SJCRH30 (cell line): Measurements from ENCODE around the gene ZNF629. TPM values are rescaled to one million over a fixed set of nuclear protein-coding genes. Genes with fewer than 3 reads are reported as not detected.
"Not testable (repeated sequence)": the region's sequence is repeated elsewhere in the genome, so short reads cannot be mapped to it uniquely, and the experiment has no call there.

Experiments used
- DNase-seq, 2 experiments: peaks; one replicate each; pipeline ENCODE4 v3.0.0-alpha.2; 2015 to 2020
- H3K27ac ChIP-seq: fragments of 250-450 bp; sonication (Bioruptor Pico); 2 replicates; pipeline ENCODE4 v1.5.1; 2020; ENCODE audit warnings: mild to moderate bottlenecking, moderate library complexity
- H3K27me3 ChIP-seq: fragments of 250-450 bp; sonication (Bioruptor Pico); 2 replicates; pipeline ENCODE4 v1.5.1; 2020; ENCODE audit warnings: mild to moderate bottlenecking, moderate library complexity
- H3K36me3 ChIP-seq: fragments of 250-450 bp; sonication (Bioruptor Pico); 2 replicates; pipeline ENCODE4 v1.5.1; 2020; ENCODE audit warnings: mild to moderate bottlenecking, moderate library complexity
- H3K4me1 ChIP-seq: fragments of 250-450 bp; sonication (Bioruptor Pico); 2 replicates; pipeline ENCODE4 v1.5.1; 2020; ENCODE audit warnings: mild to moderate bottlenecking, moderate library complexity
- H3K4me3 ChIP-seq: fragments of 250-450 bp; sonication (Bioruptor Pico); 2 replicates; pipeline ENCODE4 v1.5.1; 2020; ENCODE audit warnings: mild to moderate bottlenecking, moderate library complexity
- H3K9me3 ChIP-seq: fragments of 250-450 bp; sonication (Bioruptor Pico); replicated peaks from 2 replicates; pipeline ENCODE4 v1.5.1; 2020; ENCODE audit warnings: mild to moderate bottlenecking, moderate library complexity
- total RNA-seq: library from RNA; depleted of rRNA; stranded (reverse); fragments of >200 nt; shearing (Covaris generic); gene quantifications from 2 replicates; pipeline ENCODE4 v1.2.3, GENCODE V29; 2014; rRNA removed

Gene ZNF629
- 28.6 and 29.8 TPM in 2 replicates for total RNA-seq

- peak; percentile 87 to 92 for DNase-seq
- Histone ChIP-seq H3K27me3 (no peaks in the 10 kb centered on the region), H3K27ac (peak within 1 kb of the TSS; percentile 66), H3K4me3 (peak within 1 kb of the TSS; percentile 97), H3K9me3 (no peaks in the 10 kb centered on the region), H3K36me3 (peaks cover 20% of the 10 kb centered on the region), H3K4me1 (peaks cover 4% of the 10 kb centered on the region; the same call in 1 of the 2 replicates)
These were observed at the start of gene ZNF629 for GRCh38 chr16:30786936-30787612. TSS of gene ZNF629 (minus strand) at chr16:30787205. CDS start at chr16:30784482, 2,723 bp downstream.

DNA sequence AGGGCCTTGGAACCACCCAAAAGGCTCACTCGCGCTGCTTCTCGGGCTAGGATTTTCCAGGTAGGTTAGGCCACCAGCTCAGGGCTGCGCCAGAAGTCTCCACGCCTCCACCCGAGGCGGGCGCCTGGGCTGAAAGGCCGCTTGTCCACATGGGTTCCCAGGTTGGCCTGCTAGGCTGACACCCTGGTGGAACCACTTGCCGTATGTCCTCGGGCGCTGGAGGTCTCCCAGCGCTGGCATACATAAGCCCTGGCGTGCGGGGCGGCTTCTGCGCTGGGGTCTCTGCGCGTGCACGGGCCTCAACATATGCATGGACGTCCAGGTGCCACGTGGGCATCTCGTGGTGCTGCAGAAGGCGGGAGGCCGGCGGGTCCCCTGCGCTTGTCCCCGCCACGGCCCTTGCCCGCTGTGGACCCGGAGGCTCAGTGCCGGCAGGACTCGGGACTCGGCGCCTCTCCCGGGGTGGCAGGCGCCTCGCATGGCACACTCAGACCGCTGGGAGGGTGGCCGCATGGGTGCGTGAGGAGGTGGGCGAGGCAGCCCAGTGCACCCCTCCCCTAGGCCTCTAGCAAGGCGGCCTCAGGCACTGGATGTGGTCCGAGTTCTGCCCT, 47.2 kb upstream of the ZNF629 start:
- Histone ChIP-seq H3K36me3 (no peaks in the 10 kb centered on the region), H3K27me3 (no peaks in the 10 kb centered on the region), H3K9me3 (no peaks in the 10 kb centered on the region), H3K27ac (no peak overlapping the region), H3K4me3 (no peak overlapping the region), H3K4me1 (no peaks in the 10 kb centered on the region)
- DNase-seq = no peak

DNA sequence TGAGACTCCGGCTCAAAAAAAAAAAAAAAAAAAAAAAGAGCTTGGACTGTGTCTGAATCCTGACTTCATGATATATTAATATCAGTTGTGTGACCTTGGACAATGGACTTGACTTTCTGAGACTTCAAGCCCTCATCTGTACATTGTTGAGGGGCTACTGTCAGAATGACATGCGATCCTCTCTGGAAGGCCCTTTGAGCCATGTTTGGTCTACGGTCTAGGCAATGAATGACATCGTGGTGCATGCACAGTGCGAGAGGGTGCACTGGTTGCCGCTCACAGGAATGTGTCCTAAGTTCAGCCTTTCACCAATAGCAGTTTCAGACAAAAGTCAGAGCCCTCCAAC, 43.0 kb upstream of the ZNF629 start:
- Histone ChIP-seq H3K4me3 (no peak overlapping the region), H3K36me3 (no peaks in the 10 kb centered on the region), H3K27ac (no peak overlapping the region), H3K9me3 (no peaks in the 10 kb centered on the region), H3K4me1 (no peaks in the 10 kb centered on the region), H3K27me3 (no peaks in the 10 kb centered on the region)
- DNase-seq = no peak

DNA sequence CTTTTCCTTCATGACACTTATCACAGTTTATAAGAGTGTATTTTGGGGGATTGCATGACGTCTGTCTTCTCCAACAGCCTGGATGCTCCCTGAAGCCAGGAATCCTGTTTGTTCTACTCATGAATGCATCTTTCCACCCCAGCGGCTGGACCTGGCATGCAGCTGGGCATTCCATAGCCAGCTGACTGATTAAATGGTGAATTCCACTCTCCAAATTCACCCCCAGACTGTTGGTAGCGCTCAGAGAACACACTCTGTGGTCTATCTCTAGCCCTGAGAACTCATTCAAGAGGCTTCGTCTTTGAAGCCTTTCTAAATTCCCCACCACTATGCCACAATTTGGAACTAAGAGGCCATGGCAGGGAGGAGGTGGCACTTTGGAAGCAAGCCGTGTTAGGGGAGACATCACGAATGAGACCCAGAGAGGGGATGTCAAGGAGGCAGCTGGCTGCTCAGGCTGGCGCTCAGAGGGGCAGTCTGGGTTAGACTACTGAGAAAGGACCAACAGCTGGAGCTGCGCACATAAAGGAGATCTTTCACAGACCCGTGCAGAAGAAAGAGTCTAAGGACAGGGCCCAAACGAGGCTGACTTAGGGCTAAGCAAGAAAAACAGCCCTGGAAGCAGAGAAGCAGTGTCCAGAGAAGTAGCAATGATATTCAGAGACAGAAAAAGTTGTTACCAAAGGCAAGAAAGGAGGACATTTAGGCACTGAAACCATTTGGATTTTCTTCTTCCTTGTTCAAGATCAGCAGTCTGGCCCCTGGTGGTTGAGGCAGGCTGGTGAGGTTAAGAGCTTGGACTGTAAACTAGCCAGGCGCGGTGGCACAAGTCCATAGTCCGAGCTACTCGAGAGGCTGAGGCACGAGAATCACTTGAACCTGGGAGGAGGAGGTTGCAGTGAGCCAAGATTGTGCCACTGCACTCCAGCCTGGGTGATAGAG, 42.4 kb upstream of the ZNF629 start:
- H3K4me3 ChIP-seq = no peak overlapping the region
- H3K36me3 ChIP-seq = no peaks in the 10 kb centered on the region
- H3K27ac ChIP-seq = no peak overlapping the region
- no peak for DNase-seq
- no peaks in the 10 kb centered on the region for H3K4me1 ChIP-seq
- H3K9me3 ChIP-seq = no peaks in the 10 kb centered on the region
- H3K27me3 ChIP-seq = no peaks in the 10 kb centered on the region

- H3K4me3 ChIP-seq = no peak overlapping the region
- no peaks in the 10 kb centered on the region for H3K9me3 ChIP-seq
- no peaks in the 10 kb centered on the region for H3K4me1 ChIP-seq
- no peak for DNase-seq
- H3K27ac ChIP-seq = no peak overlapping the region
- no peaks in the 10 kb centered on the region for H3K27me3 ChIP-seq
- H3K36me3 ChIP-seq = no peaks in the 10 kb centered on the region
These were observed 34.9 kb upstream of the ZNF629 start for GRCh38 chr16:30821891-30822290.

GRCh38 chr16:30821441-30821840, 34.4 kb upstream of the ZNF629 start:
- H3K4me1 ChIP-seq, DNase-seq, H3K4me3 ChIP-seq, H3K27me3 ChIP-seq, H3K27ac ChIP-seq, H3K9me3 ChIP-seq, H3K36me3 ChIP-seq: not testable (repeated sequence)

- Histone ChIP-seq H3K36me3 (no peaks in the 10 kb centered on the region), H3K27ac (no peak overlapping the region)
These were observed 34.0 kb upstream of the ZNF629 start for GRCh38 chr16:30820952-30821421.

GRCh38 chr16:30816769-30817168, 29.8 kb upstream of the ZNF629 start:
- no peaks in the 10 kb centered on the region for H3K4me1 ChIP-seq

More at GRCh38 chr16:30820952-30821421, 34.0 kb upstream of the ZNF629 start:
- Histone ChIP-seq H3K27me3 (no peaks in the 10 kb centered on the region), H3K9me3 (no peaks in the 10 kb centered on the region), H3K4me3 (no peak overlapping the region), H3K4me1 (no peaks in the 10 kb centered on the region)
- no peak for DNase-seq

GRCh38 chr16:30813821-30814189, 26.8 kb upstream of the ZNF629 start:
- Histone ChIP-seq H3K27ac (no peak overlapping the region), H3K4me1 (no peaks in the 10 kb centered on the region), H3K27me3 (no peaks in the 10 kb centered on the region), H3K36me3 (no peaks in the 10 kb centered on the region), H3K4me3 (peak overlapping the region; percentile 44), H3K9me3 (no peaks in the 10 kb centered on the region)
- DNase-seq = no peak

More at GRCh38 chr16:30816769-30817168, 29.8 kb upstream of the ZNF629 start:
- Histone ChIP-seq H3K27ac (no peak overlapping the region), H3K4me3 (no peak overlapping the region), H3K9me3 (no peaks in the 10 kb centered on the region), H3K36me3 (no peaks in the 10 kb centered on the region), H3K27me3 (no peaks in the 10 kb centered on the region)
- no peak for DNase-seq

DNA sequence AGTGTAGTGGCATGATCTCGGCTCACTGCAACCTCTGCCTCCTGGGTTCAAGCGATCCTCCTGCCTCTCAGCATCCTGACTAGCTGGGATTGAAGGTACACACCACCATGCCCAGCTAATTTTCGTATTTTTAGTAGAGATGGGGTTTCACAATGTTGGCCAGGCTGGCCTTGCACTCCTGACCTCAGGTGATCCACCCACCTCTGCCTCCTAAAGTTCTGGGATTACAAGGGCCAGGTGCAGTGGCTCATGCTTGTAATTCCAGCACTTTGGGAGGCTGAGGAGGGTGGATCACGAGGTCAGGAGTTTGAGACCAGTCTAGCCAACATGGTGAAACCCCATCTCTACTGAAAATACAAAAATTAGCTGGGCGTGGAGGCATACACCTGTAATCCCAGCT, 22.7 kb upstream of the ZNF629 start:
- H3K4me3 ChIP-seq, H3K9me3 ChIP-seq, H3K36me3 ChIP-seq, H3K27ac ChIP-seq, H3K27me3 ChIP-seq, H3K4me1 ChIP-seq, DNase-seq: not testable (repeated sequence)

DNA sequence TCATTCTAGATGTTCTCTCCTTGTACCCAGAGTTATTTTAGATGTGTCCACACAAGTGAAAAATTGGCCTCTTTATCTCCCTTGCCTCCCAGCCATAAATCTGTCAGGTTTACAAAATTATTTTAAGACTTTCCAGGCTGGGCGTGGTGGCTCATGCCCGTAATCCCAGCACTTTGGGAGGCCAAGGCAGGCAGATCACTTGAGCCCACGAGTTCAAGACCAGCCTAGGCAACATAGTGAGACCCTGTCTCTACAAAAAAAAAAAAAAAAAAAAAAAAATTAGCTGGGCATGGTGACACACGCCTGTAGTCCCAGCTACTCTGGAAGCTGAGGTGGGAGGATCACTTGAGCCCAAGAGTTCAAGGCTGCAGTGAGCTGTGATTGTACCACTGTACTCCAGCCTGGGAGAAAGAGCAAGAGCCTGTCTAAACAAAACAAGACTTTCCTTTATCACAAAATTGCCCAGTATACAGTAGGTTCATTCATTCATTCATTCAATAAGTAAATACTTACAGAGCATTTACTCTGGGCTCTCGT, 22.0 kb upstream of the ZNF629 start:
- H3K27me3 ChIP-seq, H3K27ac ChIP-seq, H3K9me3 ChIP-seq, DNase-seq, H3K36me3 ChIP-seq, H3K4me1 ChIP-seq, H3K4me3 ChIP-seq: not testable (repeated sequence)

DNA sequence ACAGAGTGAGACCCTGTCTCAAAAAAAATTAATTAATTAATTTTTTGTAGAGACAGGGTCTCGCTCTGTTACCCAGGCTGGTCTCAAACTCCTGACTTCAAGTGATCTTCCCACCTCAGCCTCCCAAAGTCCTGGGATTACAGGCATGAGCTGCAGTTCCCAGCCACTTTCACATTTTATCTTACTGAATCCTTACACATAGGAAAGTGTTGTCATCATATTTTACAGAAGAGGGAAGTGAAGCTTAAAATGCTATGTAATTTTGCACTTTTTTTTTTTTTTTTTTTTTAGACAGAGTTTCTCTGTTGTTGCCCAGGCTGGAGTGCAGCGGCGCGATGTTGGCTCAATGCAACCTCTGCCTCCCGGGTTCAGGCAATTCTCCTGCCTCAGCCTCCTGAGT, 21.1 kb upstream of the ZNF629 start:
- no peak overlapping the region for H3K4me3 ChIP-seq
- DNase-seq = no peak
- H3K27me3 ChIP-seq = no peaks in the 10 kb centered on the region
- no peaks in the 10 kb centered on the region for H3K36me3 ChIP-seq
- H3K9me3 ChIP-seq = no peaks in the 10 kb centered on the region
- H3K27ac ChIP-seq = no peak overlapping the region
- H3K4me1 ChIP-seq = 0 out of 2 replicates have a peak, but pooled peaks cover 5% of the 10 kb centered on the region

GRCh38 chr16:30805370-30806169, 18.6 kb upstream of the ZNF629 start:
- no peaks in the 10 kb centered on the region for H3K36me3 ChIP-seq
- H3K9me3 ChIP-seq = no peaks in the 10 kb centered on the region
- 0 out of 2 replicates have a peak, but pooled peaks cover 5% of the 10 kb centered on the region for H3K4me1 ChIP-seq
- H3K27me3 ChIP-seq = no peaks in the 10 kb centered on the region
- peak overlapping the region; percentile 50 for H3K27ac ChIP-seq
- peak overlapping the region; percentile 73 for H3K4me3 ChIP-seq
- DNase-seq = peak; percentile 87 to 92

DNA sequence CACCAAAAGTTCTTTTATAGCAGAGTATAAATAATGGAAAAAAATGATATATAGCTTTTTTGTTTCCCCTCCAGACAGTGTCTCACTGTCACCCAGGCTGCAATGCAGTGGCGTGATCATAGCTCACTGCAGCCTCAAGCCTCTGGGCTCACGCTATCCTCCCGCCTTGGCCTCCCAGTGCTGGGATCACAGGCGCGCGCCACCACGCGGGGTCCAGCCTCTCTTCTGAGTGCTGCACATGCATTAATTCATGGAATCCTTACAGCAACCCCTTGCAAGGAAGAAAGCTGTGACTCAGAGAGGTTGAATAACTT, 18.0 kb upstream of the ZNF629 start:
- no peaks in the 10 kb centered on the region for H3K9me3 ChIP-seq
- DNase-seq = no peak
- peak overlapping the region; percentile 73 for H3K4me3 ChIP-seq
- no peaks in the 10 kb centered on the region for H3K36me3 ChIP-seq
- peak overlapping the region; percentile 50; the same call in 1 of the 2 replicates for H3K27ac ChIP-seq
- H3K4me1 ChIP-seq = 0 out of 2 replicates have a peak, but pooled peaks cover 5% of the 10 kb centered on the region
- no peaks in the 10 kb centered on the region for H3K27me3 ChIP-seq
